ENCODE measurements around the gene CDAN1.
"Not testable (repeated sequence)": the region's sequence is repeated elsewhere in the genome, so short reads cannot be mapped to it uniquely, and the experiment has no call there.

The CDAN1 gene, protein sequence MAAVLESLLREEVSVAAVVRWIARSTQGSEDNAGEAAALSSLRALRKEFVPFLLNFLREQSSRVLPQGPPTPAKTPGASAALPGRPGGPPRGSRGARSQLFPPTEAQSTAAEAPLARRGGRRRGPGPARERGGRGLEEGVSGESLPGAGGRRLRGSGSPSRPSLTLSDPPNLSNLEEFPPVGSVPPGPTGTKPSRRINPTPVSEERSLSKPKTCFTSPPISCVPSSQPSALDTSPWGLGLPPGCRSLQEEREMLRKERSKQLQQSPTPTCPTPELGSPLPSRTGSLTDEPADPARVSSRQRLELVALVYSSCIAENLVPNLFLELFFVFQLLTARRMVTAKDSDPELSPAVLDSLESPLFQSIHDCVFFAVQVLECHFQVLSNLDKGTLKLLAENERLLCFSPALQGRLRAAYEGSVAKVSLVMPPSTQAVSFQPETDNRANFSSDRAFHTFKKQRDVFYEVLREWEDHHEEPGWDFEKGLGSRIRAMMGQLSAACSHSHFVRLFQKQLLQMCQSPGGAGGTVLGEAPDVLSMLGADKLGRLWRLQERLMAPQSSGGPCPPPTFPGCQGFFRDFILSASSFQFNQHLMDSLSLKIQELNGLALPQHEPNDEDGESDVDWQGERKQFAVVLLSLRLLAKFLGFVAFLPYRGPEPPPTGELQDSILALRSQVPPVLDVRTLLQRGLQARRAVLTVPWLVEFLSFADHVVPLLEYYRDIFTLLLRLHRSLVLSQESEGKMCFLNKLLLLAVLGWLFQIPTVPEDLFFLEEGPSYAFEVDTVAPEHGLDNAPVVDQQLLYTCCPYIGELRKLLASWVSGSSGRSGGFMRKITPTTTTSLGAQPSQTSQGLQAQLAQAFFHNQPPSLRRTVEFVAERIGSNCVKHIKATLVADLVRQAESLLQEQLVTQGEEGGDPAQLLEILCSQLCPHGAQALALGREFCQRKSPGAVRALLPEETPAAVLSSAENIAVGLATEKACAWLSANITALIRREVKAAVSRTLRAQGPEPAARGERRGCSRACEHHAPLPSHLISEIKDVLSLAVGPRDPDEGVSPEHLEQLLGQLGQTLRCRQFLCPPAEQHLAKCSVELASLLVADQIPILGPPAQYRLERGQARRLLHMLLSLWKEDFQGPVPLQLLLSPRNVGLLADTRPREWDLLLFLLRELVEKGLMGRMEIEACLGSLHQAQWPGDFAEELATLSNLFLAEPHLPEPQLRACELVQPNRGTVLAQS

GRCh38 chr15:42736793-42737528, at the start of gene CDAN1:
TSS of gene CDAN1 (minus strand) at chr15:42737128. CDS start at chr15:42737102, 26 bp downstream.
- Histone ChIP-seq H3K4me3 (ENCODE audit: low read depth, low read length) (peak within 1 kb of the TSS; percentile 92), H2AFZ (ENCODE audit: low read length, unreplicated experiment) (peak within 1 kb of the TSS; percentile 78), H3K36me3 (ENCODE audit: insufficient read depth, low read length) (peaks cover 5% of the 10 kb centered on the region; the same call in 1 of the 2 replicates), H3K27me3 (ENCODE audit: insufficient read depth, low read length) (no peaks in the 10 kb centered on the region), H3K79me2 (ENCODE audit: control insufficient read depth, insufficient read depth, low read length, unreplicated experiment) (peaks cover 8% of the 10 kb centered on the region), H3K27ac (ENCODE audit: low read depth, low read length) (peak within 1 kb of the TSS; percentile 28; the same call in 1 of the 2 replicates), H3K4me1 (ENCODE audit: control insufficient read depth, insufficient read depth, low read length, unreplicated experiment) (peaks cover 10% of the 10 kb centered on the region)

GRCh38 chr15:42785569-42785968, 48.6 kb upstream of the CDAN1 start:
- no peak overlapping the region for H2AFZ ChIP-seq (ENCODE audit: low read length, unreplicated experiment)
- no peaks in the 10 kb centered on the region for H3K4me1 ChIP-seq (ENCODE audit: control insufficient read depth, insufficient read depth, low read length, unreplicated experiment)
- no peak overlapping the region for H3K27ac ChIP-seq (ENCODE audit: low read depth, low read length)
- H3K4me3 ChIP-seq (ENCODE audit: low read depth, low read length) = no peak overlapping the region
- H3K79me2 ChIP-seq (ENCODE audit: control insufficient read depth, insufficient read depth, low read length, unreplicated experiment) = no peaks in the 10 kb centered on the region
- H3K36me3 ChIP-seq (ENCODE audit: insufficient read depth, low read length) = peaks cover 4% of the 10 kb centered on the region; the same call in 1 of the 2 replicates
- no peaks in the 10 kb centered on the region for H3K27me3 ChIP-seq (ENCODE audit: insufficient read depth, low read length)

DNA sequence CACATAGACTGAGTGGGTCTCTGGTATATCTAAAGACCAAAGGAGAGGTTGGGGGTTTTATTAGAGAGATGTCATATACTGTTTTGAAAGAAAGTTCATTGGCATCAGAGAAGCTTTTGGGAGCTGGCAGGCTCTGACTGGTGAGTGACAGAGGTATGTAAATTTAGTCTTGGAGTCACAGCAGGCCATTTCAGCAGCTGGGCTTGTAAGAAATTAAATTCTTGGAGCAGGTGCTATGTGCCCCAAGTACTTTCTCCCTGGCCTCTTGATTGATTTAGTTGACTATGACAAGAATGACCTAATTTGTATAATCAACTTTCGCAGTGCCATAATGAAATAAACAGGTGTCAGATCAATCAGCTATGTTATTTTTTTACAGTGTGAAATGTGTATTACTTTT, 47.8 kb upstream of the CDAN1 start:
- Histone ChIP-seq H3K27ac (ENCODE audit: low read depth, low read length) (no peak overlapping the region), H3K27me3 (ENCODE audit: insufficient read depth, low read length) (no peaks in the 10 kb centered on the region), H3K79me2 (ENCODE audit: control insufficient read depth, insufficient read depth, low read length, unreplicated experiment) (no peaks in the 10 kb centered on the region), H3K36me3 (ENCODE audit: insufficient read depth, low read length) (peaks cover 4% of the 10 kb centered on the region; the same call in 1 of the 2 replicates), H2AFZ (ENCODE audit: low read length, unreplicated experiment) (no peak overlapping the region), H3K4me3 (ENCODE audit: low read depth, low read length) (no peak overlapping the region), H3K4me1 (ENCODE audit: control insufficient read depth, insufficient read depth, low read length, unreplicated experiment) (no peaks in the 10 kb centered on the region)

GRCh38 chr15:42782716-42783115, 45.8 kb upstream of the CDAN1 start:
- no peak overlapping the region for H2AFZ ChIP-seq (ENCODE audit: low read length, unreplicated experiment)
- H3K36me3 ChIP-seq (ENCODE audit: insufficient read depth, low read length) = peaks cover 4% of the 10 kb centered on the region; the same call in 1 of the 2 replicates
- no peaks in the 10 kb centered on the region for H3K79me2 ChIP-seq (ENCODE audit: control insufficient read depth, insufficient read depth, low read length, unreplicated experiment)
- no peak overlapping the region for H3K4me3 ChIP-seq (ENCODE audit: low read depth, low read length)
- no peaks in the 10 kb centered on the region for H3K4me1 ChIP-seq (ENCODE audit: control insufficient read depth, insufficient read depth, low read length, unreplicated experiment)
- no peaks in the 10 kb centered on the region for H3K27me3 ChIP-seq (ENCODE audit: insufficient read depth, low read length)
- no peak overlapping the region for H3K27ac ChIP-seq (ENCODE audit: low read depth, low read length)

DNA sequence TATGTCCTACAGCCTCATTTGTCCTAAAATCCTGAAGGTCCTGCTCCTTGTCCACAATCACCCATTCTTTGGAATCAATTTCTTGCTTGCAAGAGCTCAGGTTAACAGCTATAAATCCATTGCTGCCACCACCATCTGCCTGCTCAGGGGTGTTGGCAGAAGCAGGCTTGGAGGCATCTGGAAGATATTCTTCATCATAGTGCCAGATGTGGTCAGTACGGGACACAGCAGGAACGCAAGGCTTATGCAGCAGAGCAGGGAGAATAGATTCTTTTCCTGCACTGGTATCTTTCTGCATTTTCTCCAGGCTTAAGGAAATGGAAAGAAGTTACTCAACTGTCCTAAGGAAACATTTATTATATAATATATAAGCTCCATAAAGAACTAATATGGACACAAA, 38.5 kb upstream of the CDAN1 start:
- H3K79me2 ChIP-seq (ENCODE audit: control insufficient read depth, insufficient read depth, low read length, unreplicated experiment) = no peaks in the 10 kb centered on the region
- no peak overlapping the region for H2AFZ ChIP-seq (ENCODE audit: low read length, unreplicated experiment)
- no peak overlapping the region for H3K4me3 ChIP-seq (ENCODE audit: low read depth, low read length)
- no peaks in the 10 kb centered on the region for H3K27me3 ChIP-seq (ENCODE audit: insufficient read depth, low read length)
- H3K36me3 ChIP-seq (ENCODE audit: insufficient read depth, low read length) = no peaks in the 10 kb centered on the region
- no peak overlapping the region for H3K27ac ChIP-seq (ENCODE audit: low read depth, low read length)
- no peaks in the 10 kb centered on the region for H3K4me1 ChIP-seq (ENCODE audit: control insufficient read depth, insufficient read depth, low read length, unreplicated experiment)

DNA sequence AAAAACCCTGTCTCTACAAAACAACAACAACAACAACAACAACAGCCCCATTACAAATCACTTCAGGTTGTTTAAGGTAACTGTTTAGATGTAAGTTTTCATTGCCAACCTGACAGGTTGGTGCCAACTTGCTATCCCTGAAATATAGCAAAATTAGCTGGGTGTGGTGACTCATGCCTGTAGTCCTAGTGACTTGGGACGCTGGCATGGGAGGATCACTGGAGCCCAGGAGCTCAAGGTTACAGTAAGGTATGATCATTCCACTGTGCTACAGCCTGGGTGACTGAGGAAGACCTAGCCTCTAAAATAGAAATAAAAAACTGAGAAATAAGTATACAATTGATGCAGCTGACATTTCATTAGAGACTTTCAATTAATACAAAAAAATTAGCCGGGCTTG, 36.0 kb upstream of the CDAN1 start:
- no peaks in the 10 kb centered on the region for H3K27me3 ChIP-seq (ENCODE audit: insufficient read depth, low read length)
- no peaks in the 10 kb centered on the region for H3K36me3 ChIP-seq (ENCODE audit: insufficient read depth, low read length)
- H3K27ac ChIP-seq (ENCODE audit: low read depth, low read length) = no peak overlapping the region
- no peaks in the 10 kb centered on the region for H3K4me1 ChIP-seq (ENCODE audit: control insufficient read depth, insufficient read depth, low read length, unreplicated experiment)
- H3K79me2 ChIP-seq (ENCODE audit: control insufficient read depth, insufficient read depth, low read length, unreplicated experiment) = no peaks in the 10 kb centered on the region
- no peak overlapping the region for H2AFZ ChIP-seq (ENCODE audit: low read length, unreplicated experiment)
- H3K4me3 ChIP-seq (ENCODE audit: low read depth, low read length) = no peak overlapping the region

- Histone ChIP-seq H2AFZ (ENCODE audit: low read length, unreplicated experiment) (no peak overlapping the region), H3K27me3 (ENCODE audit: insufficient read depth, low read length) (no peaks in the 10 kb centered on the region), H3K36me3 (ENCODE audit: insufficient read depth, low read length) (no peaks in the 10 kb centered on the region), H3K4me1 (ENCODE audit: control insufficient read depth, insufficient read depth, low read length, unreplicated experiment) (no peaks in the 10 kb centered on the region), H3K79me2 (ENCODE audit: control insufficient read depth, insufficient read depth, low read length, unreplicated experiment) (no peaks in the 10 kb centered on the region), H3K4me3 (ENCODE audit: low read depth, low read length) (no peak overlapping the region), H3K27ac (ENCODE audit: low read depth, low read length) (no peak overlapping the region)
Observed at GRCh38 chr15:42772144-42772543, 35.2 kb upstream of the CDAN1 start.

DNA sequence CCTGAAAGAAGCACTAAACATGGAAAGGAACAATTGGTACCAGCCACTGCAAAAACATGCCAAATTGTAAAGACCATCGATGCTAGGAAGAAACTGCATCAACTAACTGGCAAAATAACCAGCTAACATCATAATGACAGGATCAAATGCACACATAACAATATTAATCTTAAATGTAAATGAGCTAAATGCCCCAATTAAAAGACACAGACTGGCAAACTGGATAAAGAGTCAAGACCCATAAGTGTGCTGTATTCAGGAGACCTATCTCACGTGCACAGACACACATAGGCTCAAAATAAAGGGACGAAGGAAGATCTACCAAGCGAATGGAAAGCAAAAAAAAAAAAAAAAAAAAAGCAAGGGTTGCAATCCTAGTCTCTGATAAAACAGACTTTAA, 29.2 kb upstream of the CDAN1 start:
- not testable (repeated sequence) for H3K36me3 ChIP-seq (ENCODE audit: insufficient read depth, low read length); H3K4me1 ChIP-seq (ENCODE audit: control insufficient read depth, insufficient read depth, low read length, unreplicated experiment); H3K27me3 ChIP-seq (ENCODE audit: insufficient read depth, low read length); H3K4me3 ChIP-seq (ENCODE audit: low read depth, low read length); H2AFZ ChIP-seq (ENCODE audit: low read length, unreplicated experiment); H3K27ac ChIP-seq (ENCODE audit: low read depth, low read length); H3K79me2 ChIP-seq (ENCODE audit: control insufficient read depth, insufficient read depth, low read length, unreplicated experiment)

DNA sequence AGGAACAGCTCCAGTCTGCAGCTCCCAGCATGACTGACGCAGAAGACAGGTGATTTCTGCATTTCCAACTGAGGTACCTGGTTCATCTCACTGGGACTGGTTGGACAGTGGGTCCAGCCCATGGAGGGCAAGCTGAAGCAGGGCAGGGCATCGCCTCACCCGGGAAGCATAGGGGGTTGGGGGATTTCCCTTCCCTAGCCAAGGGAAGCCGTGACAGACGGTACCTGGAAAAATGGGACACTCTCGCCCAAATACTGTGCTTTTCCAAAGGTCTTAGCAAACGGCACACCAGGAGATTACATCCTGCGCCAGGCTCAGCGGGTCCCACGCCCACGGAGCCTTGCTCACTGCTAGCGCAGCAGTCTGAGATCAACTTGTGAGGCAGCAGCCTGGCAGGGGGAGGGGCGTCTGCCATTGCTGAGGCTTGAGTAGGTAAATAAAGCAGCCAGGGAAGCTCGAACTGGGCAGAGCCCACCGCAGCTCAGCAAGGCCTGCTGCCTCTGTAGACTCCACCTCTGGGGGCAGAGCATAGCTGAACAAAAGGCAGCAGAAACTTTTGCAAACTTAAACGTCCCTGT, 27.3 kb upstream of the CDAN1 start:
- not testable (repeated sequence) for H3K36me3 ChIP-seq (ENCODE audit: insufficient read depth, low read length); H3K27ac ChIP-seq (ENCODE audit: low read depth, low read length); H3K4me1 ChIP-seq (ENCODE audit: control insufficient read depth, insufficient read depth, low read length, unreplicated experiment); H3K4me3 ChIP-seq (ENCODE audit: low read depth, low read length); H3K27me3 ChIP-seq (ENCODE audit: insufficient read depth, low read length); H3K79me2 ChIP-seq (ENCODE audit: control insufficient read depth, insufficient read depth, low read length, unreplicated experiment); H2AFZ ChIP-seq (ENCODE audit: low read length, unreplicated experiment)

GRCh38 chr15:42761813-42762212, 24.9 kb upstream of the CDAN1 start:
- not testable (repeated sequence) for H3K27ac ChIP-seq (ENCODE audit: low read depth, low read length); H3K79me2 ChIP-seq (ENCODE audit: control insufficient read depth, insufficient read depth, low read length, unreplicated experiment); H2AFZ ChIP-seq (ENCODE audit: low read length, unreplicated experiment); H3K4me1 ChIP-seq (ENCODE audit: control insufficient read depth, insufficient read depth, low read length, unreplicated experiment); H3K4me3 ChIP-seq (ENCODE audit: low read depth, low read length); H3K27me3 ChIP-seq (ENCODE audit: insufficient read depth, low read length); H3K36me3 ChIP-seq (ENCODE audit: insufficient read depth, low read length)

Measured in ACC112 (cell line).